ENCODE measurements around the gene ZNF679. TPM values are rescaled to one million over a fixed set of nuclear protein-coding genes. Genes with fewer than 3 reads are reported as not detected.

ZNF679 gene
- polyA plus RNA-seq, 1 donor (not counting 4 experiments of a cell fraction or from before 2014, with no cell fraction given), result not detected

DNA sequence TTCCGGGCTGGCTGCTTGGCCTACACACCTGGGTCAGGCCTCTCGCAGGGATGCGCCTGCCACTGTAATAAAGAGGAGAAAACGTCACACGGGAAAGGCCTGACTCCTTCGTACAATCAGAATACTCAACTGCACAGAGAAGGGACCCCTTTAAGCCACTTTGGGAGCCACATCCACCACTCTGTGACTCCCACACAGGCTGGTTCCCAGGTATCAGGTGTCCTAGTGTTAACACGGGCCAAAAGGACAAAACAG, 79.7 kb downstream of the ZNF679 start:
- H3K9ac ChIP-seq (ENCODE audit: control insufficient read depth, extremely low read depth, insufficient read depth, low read length), result peak overlapping the region; percentile 82

DNA sequence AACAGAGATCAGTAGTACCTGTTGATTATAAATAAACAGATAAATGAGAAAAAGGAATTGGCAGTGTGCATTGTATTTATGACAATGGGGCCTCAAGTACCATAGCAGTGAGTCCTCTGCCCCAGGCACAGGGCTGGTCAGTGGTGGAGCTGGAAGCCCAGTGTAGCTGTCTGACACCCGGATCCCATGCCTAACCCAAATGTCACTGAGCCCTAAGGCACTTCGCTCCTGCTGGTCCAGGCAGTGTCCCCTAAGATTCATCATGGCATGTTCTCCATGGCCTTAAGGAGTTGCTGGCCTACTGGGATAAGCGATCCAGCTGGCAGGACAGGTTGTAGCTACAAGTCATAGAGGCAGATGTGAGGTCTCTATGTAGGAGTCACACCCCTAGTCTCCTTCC, 82.2 kb downstream of the ZNF679 start:
- H3K9ac ChIP-seq (ENCODE audit: control insufficient read depth, extremely low read depth, insufficient read depth, low read length), result no peak overlapping the region
- H3K27me3 ChIP-seq (ENCODE audit: control insufficient read depth, extremely low read depth, insufficient read depth, low read length), result no peaks in the 10 kb centered on the region
- H3K9me1 ChIP-seq (ENCODE audit: control insufficient read depth, extremely low read depth, insufficient read depth, low read length), result no peaks in the 10 kb centered on the region
- DNase-seq (ENCODE audit: low read depth, low spot score) (no peak), FAIRE-seq (no peak)
- dilution Hi-C loops (cut with MboI; ENCODE audit: extremely low pct_ligation_motif_present, low sequenced_read_pairs), result no loop called here
- H3K9me3 ChIP-seq (ENCODE audit: control insufficient read depth, low read depth, low read length), result no peaks in the 10 kb centered on the region
- TF ChIP-seq, protein P1, sequence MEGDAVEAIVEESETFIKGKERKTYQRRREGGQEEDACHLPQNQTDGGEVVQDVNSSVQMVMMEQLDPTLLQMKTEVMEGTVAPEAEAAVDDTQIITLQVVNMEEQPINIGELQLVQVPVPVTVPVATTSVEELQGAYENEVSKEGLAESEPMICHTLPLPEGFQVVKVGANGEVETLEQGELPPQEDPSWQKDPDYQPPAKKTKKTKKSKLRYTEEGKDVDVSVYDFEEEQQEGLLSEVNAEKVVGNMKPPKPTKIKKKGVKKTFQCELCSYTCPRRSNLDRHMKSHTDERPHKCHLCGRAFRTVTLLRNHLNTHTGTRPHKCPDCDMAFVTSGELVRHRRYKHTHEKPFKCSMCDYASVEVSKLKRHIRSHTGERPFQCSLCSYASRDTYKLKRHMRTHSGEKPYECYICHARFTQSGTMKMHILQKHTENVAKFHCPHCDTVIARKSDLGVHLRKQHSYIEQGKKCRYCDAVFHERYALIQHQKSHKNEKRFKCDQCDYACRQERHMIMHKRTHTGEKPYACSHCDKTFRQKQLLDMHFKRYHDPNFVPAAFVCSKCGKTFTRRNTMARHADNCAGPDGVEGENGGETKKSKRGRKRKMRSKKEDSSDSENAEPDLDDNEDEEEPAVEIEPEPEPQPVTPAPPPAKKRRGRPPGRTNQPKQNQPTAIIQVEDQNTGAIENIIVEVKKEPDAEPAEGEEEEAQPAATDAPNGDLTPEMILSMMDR (optimal IDR thresholded peaks at IDR 0.05 in 1 of 3, IDR thresholded peaks at IDR 0.05 in 1 of 3, conservative IDR thresholded peaks at IDR 0.05 in 1 of 3; ENCODE audit: extremely low read depth in 1 of 3, insufficient read depth in 2 of 3, low read length in 3 of 3), result no peak
- no peaks in the 10 kb centered on the region for H4K20me1 ChIP-seq (ENCODE audit: control insufficient read depth, extremely low read depth, insufficient read depth, low read length)
- no peak overlapping the region for H2AFZ ChIP-seq (ENCODE audit: control insufficient read depth, low read length)
- H3K27ac ChIP-seq (ENCODE audit: control insufficient read depth, insufficient read depth, low read length), result no peak overlapping the region
- peaks cover 10% of the 10 kb centered on the region for H3K4me1 ChIP-seq (ENCODE audit: control insufficient read depth, extremely low read depth, insufficient read depth, low read length)
- no peak overlapping the region for H3K4me2 ChIP-seq (ENCODE audit: control insufficient read depth, extremely low read depth, insufficient read depth, low read depth, low read length)
- H3K79me2 ChIP-seq (ENCODE audit: control insufficient read depth, insufficient read depth, low read length), result peaks cover 16% of the 10 kb centered on the region
- no peak overlapping the region for H3K4me3 ChIP-seq (ENCODE audit: control insufficient read depth in 2 of 3, extremely low read depth in 1 of 3, insufficient read depth in 2 of 3, low read depth in 1 of 3, low read length in 3 of 3)
- no peaks in the 10 kb centered on the region for H3K36me3 ChIP-seq (ENCODE audit: control insufficient read depth in 2 of 2, extremely low read depth in 1 of 2, insufficient read depth in 2 of 2, low read length in 2 of 2)

More for the DNA sequence above, 79.7 kb downstream of the ZNF679 start:
- H3K9me3 ChIP-seq (ENCODE audit: control insufficient read depth, low read depth, low read length), result no peaks in the 10 kb centered on the region
- H3K27ac ChIP-seq (ENCODE audit: control insufficient read depth, insufficient read depth, low read length), result peak overlapping the region; percentile 75
- no peaks in the 10 kb centered on the region for H3K79me2 ChIP-seq (ENCODE audit: control insufficient read depth, insufficient read depth, low read length)
- FAIRE-seq (no peak), DNase-seq (ENCODE audit: low read depth, low spot score) (no peak)
- dilution Hi-C loops (cut with MboI; ENCODE audit: extremely low pct_ligation_motif_present, low sequenced_read_pairs), result no loop called here
- H2AFZ ChIP-seq (ENCODE audit: control insufficient read depth, low read length), result peak overlapping the region; percentile 98
- peak overlapping the region; percentile 33 to 74 (median 42) for H3K4me3 ChIP-seq (ENCODE audit: control insufficient read depth in 2 of 3, extremely low read depth in 1 of 3, insufficient read depth in 2 of 3, low read depth in 1 of 3, low read length in 3 of 3)
- H3K4me2 ChIP-seq (ENCODE audit: control insufficient read depth, extremely low read depth, insufficient read depth, low read depth, low read length), result peak overlapping the region; percentile 89
- peaks cover 4% of the 10 kb centered on the region for H3K4me1 ChIP-seq (ENCODE audit: control insufficient read depth, extremely low read depth, insufficient read depth, low read length)
- no peak for TF ChIP-seq EZH2 (IDR thresholded peaks at IDR 0.05; ENCODE audit: low read length)
- TF ChIP-seq, protein P1 (optimal IDR thresholded peaks at IDR 0.05 in 1 of 3, IDR thresholded peaks at IDR 0.05 in 1 of 3, conservative IDR thresholded peaks at IDR 0.05 in 1 of 3; ENCODE audit: extremely low read depth in 1 of 3, insufficient read depth in 2 of 3, low read length in 3 of 3), result no peak
- no peaks in the 10 kb centered on the region for H3K27me3 ChIP-seq (ENCODE audit: control insufficient read depth, extremely low read depth, insufficient read depth, low read length)
- H3K9me1 ChIP-seq (ENCODE audit: control insufficient read depth, extremely low read depth, insufficient read depth, low read length), result no peaks in the 10 kb centered on the region
- no peaks in the 10 kb centered on the region for H4K20me1 ChIP-seq (ENCODE audit: control insufficient read depth, extremely low read depth, insufficient read depth, low read length)
- H3K36me3 ChIP-seq (ENCODE audit: control insufficient read depth in 2 of 2, extremely low read depth in 1 of 2, insufficient read depth in 2 of 2, low read length in 2 of 2), result no peaks in the 10 kb centered on the region
